T1000 (cell line): Measurements from ENCODE around the gene ASPHD1.
A peak's percentile ranks its signal among the peaks of the same experiment; 100 is the strongest.
"Not testable (repeated sequence)": the region's sequence is repeated elsewhere in the genome, so short reads cannot be mapped to it uniquely, and the experiment has no call there.

ENCODE experiments used
- DNase-seq: peaks from one replicate; lab custom pipeline; 2025; ENCODE audit warnings: mixed read lengths; lab: John Stamatoyannopoulos, UW

ASPHD1 gene

GRCh38 chr16:29877266-29877961 lies 22.9 kb upstream of the ASPHD1 start:
- no peak for DNase-seq

- no peak for DNase-seq
These were observed 22.1 kb upstream of the ASPHD1 start for GRCh38 chr16:29878172-29878571.

GRCh38 chr16:29881050-29881449 lies 19.2 kb upstream of the ASPHD1 start:
- no peak for DNase-seq

- DNase-seq = no peak
These were observed 16.3 kb upstream of the ASPHD1 start for GRCh38 chr16:29883987-29884386.

- DNase-seq = not testable (repeated sequence)
These were observed 10.9 kb upstream of the ASPHD1 start for GRCh38 chr16:29889372-29889771.

GRCh38 chr16:29891525-29892457 lies 8.5 kb upstream of the ASPHD1 start:
- no peak for DNase-seq

- no peak for DNase-seq
These were observed 7.9 kb upstream of the ASPHD1 start for GRCh38 chr16:29892458-29892813.

GRCh38 chr16:29893553-29893952 lies 6.7 kb upstream of the ASPHD1 start:
- no peak for DNase-seq

- no peak for DNase-seq
These were observed 5.9 kb upstream of the ASPHD1 start for GRCh38 chr16:29894352-29894751.

GRCh38 chr16:29896841-29897240 lies 3.4 kb upstream of the ASPHD1 start:
- DNase-seq = no peak

GRCh38 chr16:29897333-29897732 lies 3.0 kb upstream of the ASPHD1 start:
- no peak for DNase-seq

GRCh38 chr16:29898135-29898803 lies 2.0 kb upstream of the ASPHD1 start:
- no peak for DNase-seq

GRCh38 chr16:29898804-29899515 lies 1.3 kb upstream of the ASPHD1 start:
- no peak for DNase-seq

- peak; percentile 14 for DNase-seq
These were observed 679 bp upstream of the ASPHD1 start, which contains the start of gene SEZ6L2 for GRCh38 chr16:29899516-29900101. TSS of gene SEZ6L2 (minus strand) at chr16:29899550. CDS start at chr16:29899019, 531 bp downstream.

- DNase-seq = no peak
These were observed 759 bp downstream of the ASPHD1 start for GRCh38 chr16:29900888-29901606.

- DNase-seq = no peak
These were observed 1.3 kb downstream of the ASPHD1 start for GRCh38 chr16:29901607-29901945.

GRCh38 chr16:29903590-29903989 lies 3.3 kb downstream of the ASPHD1 start:
- DNase-seq = no peak

GRCh38 chr16:29904947-29905346 lies 4.7 kb downstream of the ASPHD1 start:
- no peak for DNase-seq

GRCh38 chr16:29905668-29906067 lies 5.4 kb downstream of the ASPHD1 start:
- no peak for DNase-seq

- no peak for DNase-seq
These were observed 6.4 kb downstream of the ASPHD1 start for GRCh38 chr16:29906520-29907244.
